ENCODE data around the gene KIF1B. TPM values are rescaled to one million over a fixed set of nuclear protein-coding genes. Genes with fewer than 3 reads are reported as not detected.
A peak's percentile ranks its signal among the peaks of the same experiment; 100 is the strongest.
"Not testable (repeated sequence)": the region's sequence is repeated elsewhere in the genome, so short reads cannot be mapped to it uniquely, and the experiment has no call there.

The KIF1B gene
- total RNA-seq, 1 donor from 2014 or later: 13.4 TPM

- no peaks in the 10 kb centered on the region for H3K4me1 ChIP-seq
- DNase-seq (ENCODE audit: low spot score in 2 of 2): no peak
- H3K4me3 ChIP-seq: no peak overlapping the region
- H3K36me3 ChIP-seq: no peaks in the 10 kb centered on the region
- H3K27ac ChIP-seq: no peak overlapping the region
- H3K9me3 ChIP-seq: no peaks in the 10 kb centered on the region
- TF ChIP-seq CTCF (IDR thresholded peaks at IDR 0.05): no peak
- no peaks in the 10 kb centered on the region for H3K27me3 ChIP-seq
- intact Hi-C loops (cut with DNase I): no loop called here
Measured at GRCh38 chr1:10200620-10201019, 9.8 kb upstream of the KIF1B start.

DNA sequence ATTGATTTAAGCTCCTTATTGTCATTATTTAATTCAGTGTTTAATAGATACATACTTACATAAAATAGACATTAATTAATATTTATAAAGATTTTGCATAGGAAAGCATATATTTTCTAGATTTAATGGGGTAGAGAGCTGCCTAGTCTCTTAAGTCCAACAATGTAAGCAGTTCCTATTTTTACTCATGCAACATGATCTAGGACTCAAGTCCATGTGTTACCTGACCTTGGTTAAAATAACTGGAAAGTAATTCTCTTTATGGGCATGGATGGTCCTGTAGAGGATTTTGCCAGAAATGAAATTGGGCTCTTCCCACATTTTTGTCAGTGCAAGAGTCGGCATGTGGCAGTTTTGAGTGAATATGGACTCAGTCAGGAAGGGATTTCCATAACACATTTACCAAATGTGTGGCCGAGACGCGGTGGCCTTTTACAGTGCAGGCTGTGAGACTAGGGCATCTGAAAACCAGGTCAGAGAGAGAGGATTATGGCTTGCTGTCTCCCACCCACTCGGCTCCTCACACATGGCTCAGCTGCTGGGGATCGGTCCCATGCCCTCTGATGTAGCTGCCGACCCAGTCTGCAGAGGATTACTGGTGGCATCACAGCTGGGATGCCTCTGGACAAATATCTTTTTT is 6.2 kb upstream of the KIF1B start:
- peak in 1 of 2 donors; percentile 48 for DNase-seq (ENCODE audit: low spot score in 2 of 2)
- H3K27me3 ChIP-seq: no peaks in the 10 kb centered on the region
- H3K4me1 ChIP-seq: no peaks in the 10 kb centered on the region
- H3K36me3 ChIP-seq: no peaks in the 10 kb centered on the region
- H3K27ac ChIP-seq: no peak overlapping the region
- H3K9me3 ChIP-seq: no peaks in the 10 kb centered on the region
- H3K4me3 ChIP-seq: no peak overlapping the region
- no peak for TF ChIP-seq CTCF (IDR thresholded peaks at IDR 0.05)
- intact Hi-C loops (cut with DNase I): no loop called here

DNA sequence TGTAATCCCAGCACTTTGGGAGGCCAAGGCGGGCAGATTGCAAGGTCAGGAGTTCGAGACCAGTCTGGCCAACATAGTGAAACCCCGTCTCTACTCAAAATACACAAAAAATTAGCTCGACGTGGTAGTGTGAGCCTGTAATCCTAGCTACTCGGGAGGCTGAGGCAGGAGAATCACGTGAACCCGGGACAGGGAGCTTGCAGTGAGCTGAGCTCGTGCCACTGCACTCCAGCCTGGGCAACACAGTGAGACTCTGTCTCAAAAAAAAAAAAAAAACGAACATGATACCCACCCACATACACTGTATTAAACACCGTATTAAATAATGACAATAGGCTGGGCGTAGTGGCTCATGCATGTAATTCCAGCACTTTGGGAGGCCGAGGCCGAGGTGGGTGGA is 5.2 kb upstream of the KIF1B start:
- peak in 1 of 2 donors; percentile 13 for DNase-seq (ENCODE audit: low spot score in 2 of 2)
- H3K27me3 ChIP-seq; H3K9me3 ChIP-seq; H3K27ac ChIP-seq; H3K36me3 ChIP-seq; H3K4me1 ChIP-seq; intact Hi-C loops (cut with DNase I); H3K4me3 ChIP-seq: not testable (repeated sequence)

- Histone ChIP-seq H3K4me3 (no peak overlapping the region), H3K27me3 (no peaks in the 10 kb centered on the region), H3K4me1 (peaks cover 0 to 11% of the 10 kb centered on the region in 2 donors), H3K27ac (no peak overlapping the region), H3K36me3 (no peaks in the 10 kb centered on the region), H3K9me3 (no peaks in the 10 kb centered on the region)
- no peak for DNase-seq (ENCODE audit: low spot score in 2 of 2)
- intact Hi-C loops (cut with DNase I): no loop called here
- TF ChIP-seq CTCF (IDR thresholded peaks at IDR 0.05): no peak
Measured at GRCh38 chr1:10207810-10208209, 2.6 kb upstream of the KIF1B start.

DNA sequence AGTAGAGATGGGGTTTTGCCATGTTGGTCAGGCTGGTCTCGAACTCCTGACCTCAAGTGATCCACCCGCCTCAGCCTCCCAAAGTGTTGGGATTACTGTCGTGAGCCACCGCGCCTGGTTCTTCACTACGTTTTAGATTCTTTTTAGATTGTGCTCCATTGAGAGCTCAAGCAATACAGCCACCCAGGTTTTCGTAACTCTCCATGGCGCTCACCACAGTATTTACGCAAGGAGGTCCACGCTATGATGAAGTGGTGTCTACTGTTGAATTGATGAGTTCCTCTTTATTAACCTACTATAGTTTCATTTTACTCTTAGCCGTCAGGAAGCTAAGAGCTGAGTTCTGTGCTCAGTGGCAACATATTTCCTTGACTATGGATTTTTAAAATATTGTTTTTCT is 1.8 kb upstream of the KIF1B start:
- TF ChIP-seq CTCF (IDR thresholded peaks at IDR 0.05): no peak
- peak in 1 of 2 donors; percentile 64 for DNase-seq (ENCODE audit: low spot score in 2 of 2)
- intact Hi-C loops (cut with DNase I): no loop called here
- Histone ChIP-seq H3K27me3 (no peaks in the 10 kb centered on the region), H3K4me1 (peaks cover 0 to 17% of the 10 kb centered on the region in 2 donors), H3K36me3 (no peaks in the 10 kb centered on the region), H3K4me3 (no peak overlapping the region), H3K27ac (no peak overlapping the region), H3K9me3 (no peaks in the 10 kb centered on the region)

- TF ChIP-seq CTCF (IDR thresholded peaks at IDR 0.05): no peak
- intact Hi-C loops (cut with DNase I): no loop called here
- Histone ChIP-seq H3K4me1 (peaks cover 0 to 25% of the 10 kb centered on the region in 2 donors), H3K27ac (peak overlapping the region; percentile 99 to 100), H3K9me3 (no peaks in the 10 kb centered on the region), H3K27me3 (no peaks in the 10 kb centered on the region), H3K36me3 (no peaks in the 10 kb centered on the region), H3K4me3 (peak overlapping the region; percentile 93 to 99)
- DNase-seq (ENCODE audit: low spot score in 2 of 2): no peak
Measured at GRCh38 chr1:10209590-10209904, 823 bp upstream of the KIF1B start.

Measured in ascending aorta (tissue), 2 donors.